RPMI8226 (cell line): ENCODE data around the gene STX3.
"Not testable (repeated sequence)": the region's sequence is repeated elsewhere in the genome, so short reads cannot be mapped to it uniquely, and the experiment has no call there.

Experiments
- DNase-seq: peaks from one replicate; pipeline ENCODE4 v3.0.0-alpha.2; 2015

STX3 gene

DNA sequence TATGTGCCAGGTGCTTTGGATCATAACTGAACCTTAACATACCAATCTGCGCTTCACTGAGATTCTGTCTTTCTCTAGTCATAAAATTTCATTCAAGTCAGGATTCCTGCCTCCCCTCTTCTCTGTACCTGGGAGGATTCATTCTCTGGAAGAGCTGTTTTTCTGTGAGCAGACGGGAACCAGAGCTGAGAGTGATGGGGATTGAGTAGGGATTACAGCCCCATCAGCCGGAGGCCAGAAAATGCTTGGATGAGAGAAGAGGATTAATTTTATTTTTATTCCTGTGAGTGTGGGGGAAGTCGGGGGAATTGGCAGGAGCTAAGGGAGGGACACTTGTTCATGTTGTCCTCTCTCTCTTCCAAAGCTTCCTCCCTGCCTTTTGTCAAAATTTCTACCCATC, 4.7 kb downstream of the STX3 start:
- DNase-seq: no peak

- DNase-seq: no peak
Observed at GRCh38 chr11:59760771-59761170, 5.6 kb downstream of the STX3 start.

DNA sequence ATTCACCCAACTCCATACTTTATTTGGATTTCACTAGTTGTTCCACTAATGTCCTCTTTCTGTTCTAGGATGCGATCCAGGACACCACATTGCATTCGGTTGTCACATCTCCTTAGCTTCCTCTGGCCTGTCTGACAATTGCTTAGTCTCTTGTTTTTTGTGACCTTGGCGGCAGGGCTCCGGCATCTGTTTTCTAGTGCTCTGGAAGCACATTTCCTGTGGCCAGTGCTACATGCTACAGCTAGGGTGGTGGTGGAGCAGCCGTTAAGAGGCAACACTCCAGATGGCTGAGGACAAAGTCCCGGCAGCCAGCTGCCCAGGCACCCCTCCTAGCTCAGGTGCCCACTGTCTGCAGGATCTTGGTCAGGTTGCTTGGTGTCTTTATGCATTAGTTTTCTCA, 6.8 kb downstream of the STX3 start:
- no peak for DNase-seq

GRCh38 chr11:59765068-59765735, 10.0 kb downstream of the STX3 start:
- DNase-seq: no peak

- no peak for DNase-seq
Observed at GRCh38 chr11:59766542-59767224, 11.5 kb downstream of the STX3 start.

- no peak for DNase-seq
Observed at GRCh38 chr11:59767225-59767611, 12.0 kb downstream of the STX3 start.

DNA sequence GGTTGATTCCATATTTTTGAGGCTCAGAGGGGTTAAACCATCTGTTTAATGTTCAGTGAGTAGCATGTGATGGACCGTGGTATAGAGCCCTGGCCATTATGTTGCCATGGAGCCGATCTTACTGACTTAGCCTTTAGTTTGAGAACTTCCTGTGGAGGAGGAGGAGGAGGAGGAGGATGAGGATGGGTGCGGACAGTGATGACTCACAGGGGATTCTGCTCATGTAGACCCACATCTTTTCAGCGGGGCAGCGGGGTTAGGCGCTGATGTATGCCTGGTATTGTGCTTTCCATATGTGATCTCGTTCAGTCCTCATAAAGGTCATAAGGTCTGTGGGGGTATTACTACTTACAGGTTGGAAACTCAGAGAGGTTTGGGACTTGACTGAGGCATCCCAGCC, 13.9 kb downstream of the STX3 start:
- no peak for DNase-seq

DNA sequence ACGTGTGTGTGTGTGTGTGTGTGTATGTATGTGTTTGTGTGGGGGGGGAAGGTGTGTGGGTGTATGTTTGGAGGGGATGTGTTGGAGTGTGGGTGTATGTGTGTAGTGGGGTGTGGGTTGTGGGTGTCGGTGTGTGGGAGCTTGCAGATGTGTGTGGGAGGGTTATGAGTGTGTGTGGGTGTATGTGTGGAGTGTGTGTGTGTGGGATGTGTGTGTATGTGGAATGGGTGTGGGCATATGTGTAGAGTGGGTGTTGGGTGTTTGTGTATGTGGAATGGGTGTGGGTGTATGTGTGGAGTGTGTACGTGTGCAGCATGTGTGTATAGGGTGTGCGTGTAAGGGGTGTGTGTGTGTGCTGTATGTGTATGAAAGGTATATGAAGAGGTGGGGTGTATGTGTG, 14.7 kb downstream of the STX3 start:
- no peak for DNase-seq

DNA sequence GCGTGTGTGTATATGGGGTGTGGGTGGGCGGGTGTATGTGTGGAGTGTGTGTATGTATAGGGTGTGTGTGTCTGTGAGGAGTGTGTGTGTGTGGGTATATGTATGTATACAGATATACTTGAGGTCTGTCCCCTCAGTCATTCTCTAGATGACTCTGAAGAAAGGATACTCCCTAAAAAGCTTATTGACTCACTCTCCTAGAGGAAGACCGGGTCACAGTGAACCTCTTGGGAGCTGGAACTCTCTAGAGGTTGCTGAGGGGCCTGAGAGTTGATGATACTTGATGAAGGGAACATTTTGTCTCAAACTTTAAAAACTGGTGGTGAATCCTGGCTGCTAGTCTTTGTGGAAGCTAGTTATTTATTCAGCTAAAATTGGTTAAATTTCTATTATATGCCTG, 15.1 kb downstream of the STX3 start:
- no peak for DNase-seq

GRCh38 chr11:59770869-59771268, 15.7 kb downstream of the STX3 start:
- no peak for DNase-seq

GRCh38 chr11:59771605-59772004, 16.4 kb downstream of the STX3 start:
- DNase-seq: no peak

DNA sequence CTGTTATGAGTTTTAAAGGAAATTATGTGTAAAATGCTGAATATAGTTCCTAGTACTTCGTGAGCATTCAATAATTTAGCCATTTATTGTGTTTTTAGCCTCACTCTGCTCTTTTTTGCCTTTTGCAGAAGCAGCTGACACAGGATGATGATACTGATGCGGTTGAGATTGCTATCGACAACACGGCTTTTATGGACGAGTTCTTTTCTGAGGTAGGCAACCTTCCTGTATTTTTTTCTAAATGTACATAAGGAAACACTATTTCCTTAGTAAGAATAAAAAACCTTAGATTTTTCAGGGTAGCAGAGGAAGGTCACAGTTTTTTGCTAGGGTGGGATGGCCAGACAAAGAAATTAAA, 17.9 kb downstream of the STX3 start:
- DNase-seq: no peak

DNA sequence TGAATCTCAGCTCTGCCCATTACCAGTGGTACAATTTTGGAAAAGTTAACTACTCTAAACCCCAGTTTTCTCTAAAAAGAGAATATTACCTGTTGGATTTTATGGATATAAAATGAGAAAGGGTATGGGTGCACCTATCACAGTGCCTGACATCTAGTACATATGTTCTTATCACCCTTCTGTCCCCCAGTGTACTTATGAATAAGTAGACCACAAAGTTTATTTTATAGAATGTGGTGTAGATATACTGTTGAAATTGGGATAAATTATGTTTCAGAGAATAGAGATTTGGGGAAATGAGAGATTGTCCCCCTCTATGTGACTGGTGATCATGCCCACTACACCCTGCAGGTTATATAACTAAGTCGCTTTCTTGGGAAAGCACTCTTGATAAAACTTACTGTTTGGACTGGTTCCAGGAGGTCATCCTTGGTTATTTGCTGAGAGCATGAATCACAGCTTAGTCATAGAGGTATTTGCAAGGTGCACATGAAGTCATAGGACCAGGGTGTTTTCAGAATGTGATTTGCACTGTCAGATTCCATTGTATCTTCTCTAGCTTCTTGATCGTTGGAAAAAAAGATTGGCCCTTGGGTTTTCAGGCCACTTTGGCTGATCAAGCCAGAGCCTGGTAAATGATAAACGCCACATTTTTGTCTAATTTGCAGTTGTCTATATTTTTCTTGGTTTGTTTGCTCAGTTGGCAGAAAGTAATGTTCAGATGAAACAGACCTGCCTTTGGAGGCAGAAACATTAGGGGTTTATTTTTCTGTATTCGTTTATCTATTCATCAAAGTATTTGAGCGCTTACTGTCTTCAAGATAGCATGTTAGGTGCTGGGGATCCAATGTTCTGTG, 21.3 kb downstream of the STX3 start:
- DNase-seq: no peak

DNA sequence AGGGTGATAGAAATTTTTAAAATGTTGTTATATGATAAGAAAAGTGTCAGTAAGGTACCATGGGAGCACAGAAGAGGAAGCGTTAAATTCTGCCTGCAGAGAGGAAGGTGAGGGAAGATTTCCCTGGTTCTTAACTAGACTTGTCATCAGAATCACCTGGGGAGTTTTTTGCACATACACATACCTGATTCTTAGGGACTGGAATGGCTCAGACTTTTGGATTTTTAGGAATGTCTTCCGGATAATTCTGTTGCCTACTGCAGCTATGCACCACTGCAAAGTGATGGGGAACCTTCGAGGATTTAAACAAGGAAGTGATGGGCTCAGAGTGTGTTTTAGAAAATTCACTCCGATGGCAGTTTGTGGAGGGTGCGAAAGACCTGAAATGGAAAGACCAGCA, 21.9 kb downstream of the STX3 start:
- no peak for DNase-seq

- no peak for DNase-seq
Observed at GRCh38 chr11:59778122-59778521, 22.9 kb downstream of the STX3 start.

DNA sequence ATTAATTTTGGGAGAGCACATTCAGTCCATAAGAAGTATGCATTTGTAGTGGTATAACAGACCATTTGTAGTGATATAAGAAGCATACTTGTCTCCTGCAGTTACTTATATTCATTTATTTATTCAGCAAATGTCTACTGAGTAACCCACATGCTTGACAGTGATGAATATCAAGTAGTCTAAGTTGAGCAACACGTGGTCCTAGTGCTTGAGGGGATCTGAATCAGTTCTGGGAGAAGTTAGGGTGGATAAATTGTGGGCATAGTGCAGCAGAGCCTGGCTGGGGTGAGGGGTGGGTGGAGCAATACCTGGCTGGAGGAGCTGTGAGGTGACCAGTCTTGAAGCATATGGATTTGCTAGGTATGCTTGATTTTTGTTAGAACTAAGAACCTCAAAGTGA, 24.3 kb downstream of the STX3 start:
- no peak for DNase-seq

- no peak for DNase-seq
Observed at GRCh38 chr11:59782080-59782479, 26.9 kb downstream of the STX3 start.

GRCh38 chr11:59783632-59784090, 28.5 kb downstream of the STX3 start:
- no peak for DNase-seq

DNA sequence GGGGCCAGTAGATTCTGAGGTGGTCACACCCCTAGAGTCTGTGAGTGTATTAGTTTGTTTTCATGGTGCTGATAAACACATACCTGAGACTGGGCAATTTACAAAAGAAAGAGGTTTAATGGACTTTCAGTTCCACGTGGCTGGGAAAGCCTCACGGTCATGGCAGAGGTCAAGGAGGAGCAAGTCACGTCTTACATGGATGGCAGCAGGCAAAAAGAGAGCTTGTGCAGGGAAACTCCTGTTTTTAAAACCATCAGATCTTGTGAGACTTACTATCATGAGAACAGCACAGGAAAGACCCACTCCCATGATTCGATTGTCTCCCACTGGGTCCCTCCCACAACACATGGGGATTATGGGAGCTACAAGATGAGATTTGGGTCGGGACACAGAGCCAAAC, 29.3 kb downstream of the STX3 start:
- not testable (repeated sequence) for DNase-seq

DNA sequence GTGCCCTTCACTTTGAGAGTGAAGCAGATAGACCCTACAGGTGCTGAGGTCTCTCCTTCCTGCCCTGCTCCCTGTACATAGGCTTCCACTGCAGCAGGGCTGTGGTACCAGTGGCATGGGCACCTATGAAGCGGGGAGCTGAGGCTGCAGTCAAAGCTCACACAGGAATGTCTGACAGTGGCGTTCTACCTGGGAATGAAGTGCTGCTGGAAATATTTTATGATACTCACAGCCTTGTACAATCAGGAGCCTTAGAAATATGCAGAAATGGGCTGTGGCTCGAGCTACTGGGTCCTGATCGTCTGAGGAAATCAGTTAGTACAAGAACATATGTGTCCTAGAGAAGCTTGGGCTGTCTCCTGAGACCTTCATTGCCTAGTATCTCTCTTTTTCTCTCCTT, 30.6 kb downstream of the STX3 start:
- DNase-seq: no peak

DNA sequence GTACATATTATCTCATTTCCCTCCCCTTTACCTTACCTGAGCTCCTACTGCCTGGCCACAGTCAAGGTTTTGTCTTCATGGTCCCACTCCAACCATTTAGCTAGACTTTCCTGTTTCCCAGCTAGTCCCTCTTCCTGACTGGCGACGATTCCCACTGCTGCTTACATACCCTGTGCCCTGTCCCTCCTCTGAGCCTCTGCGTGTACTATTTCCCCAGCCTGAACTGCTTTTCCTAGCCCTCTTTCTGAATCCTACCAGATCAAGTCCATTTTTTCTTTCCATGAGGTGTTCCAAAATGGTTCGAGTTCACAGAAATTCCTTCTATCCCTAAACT, 32.0 kb downstream of the STX3 start:
- no peak for DNase-seq

GRCh38 chr11:59787816-59788215, 32.6 kb downstream of the STX3 start:
- DNase-seq: no peak

- no peak for DNase-seq
Observed at GRCh38 chr11:59791639-59792038, 36.5 kb downstream of the STX3 start.

DNA sequence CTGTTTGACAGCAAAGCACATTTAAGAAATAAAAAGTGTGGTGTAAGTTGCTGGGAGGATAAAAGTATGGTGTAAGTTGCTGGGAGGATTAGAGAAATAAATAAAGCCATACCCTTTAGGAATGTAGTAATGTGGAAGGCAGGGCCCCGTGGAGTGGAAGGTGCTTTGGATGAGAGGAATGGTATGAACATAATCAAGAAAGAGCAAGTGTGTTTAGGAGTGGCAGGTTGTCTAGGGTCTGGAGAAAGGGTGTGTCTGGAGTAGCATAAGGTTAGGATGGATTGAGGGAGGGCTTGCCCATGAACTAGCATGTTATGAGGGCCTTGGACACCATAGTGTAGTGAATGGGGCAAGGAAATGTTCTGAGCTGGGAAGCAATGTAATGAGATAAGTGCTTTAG, 37.3 kb downstream of the STX3 start:
- DNase-seq: no peak
